Panc1 (cell line): ENCODE data around the gene IL10.

Experiments used
- POLR2AphosphoS5 ChIP-seq: IDR thresholded peaks from 2 replicates; pipeline ENCODE4 v1.6.1; 2012; ENCODE audit warnings: mild to moderate bottlenecking, low read depth, low read length, moderate library complexity
- TCF7L2 ChIP-seq: IDR thresholded peaks from 2 replicates; pipeline ENCODE4 v1.6.1; 2011; ENCODE audit warnings: mild to moderate bottlenecking, low read depth, low read length, inconsistent platforms
- TF ChIP-seq, protein P1 (sequence below): fragments of 450-650 bp; IDR thresholded peaks from 2 replicates; pipeline ENCODE4 v1.5.1; 2017; ENCODE audit warnings: mild to moderate bottlenecking
- TF ChIP-seq, protein P2 (sequence below), 2 experiments: IDR thresholded peaks; 2 replicates each; pipeline ENCODE4 v1.6.1; 2011 to 2012; ENCODE audit warnings: low read depth in 2 of 2, control low read depth in 1 of 2, low read length in 1 of 2, mild to moderate bottlenecking in 1 of 2, moderate library complexity in 1 of 2; ENCODE audit not compliant: insufficient read depth in 1 of 2

DNA sequence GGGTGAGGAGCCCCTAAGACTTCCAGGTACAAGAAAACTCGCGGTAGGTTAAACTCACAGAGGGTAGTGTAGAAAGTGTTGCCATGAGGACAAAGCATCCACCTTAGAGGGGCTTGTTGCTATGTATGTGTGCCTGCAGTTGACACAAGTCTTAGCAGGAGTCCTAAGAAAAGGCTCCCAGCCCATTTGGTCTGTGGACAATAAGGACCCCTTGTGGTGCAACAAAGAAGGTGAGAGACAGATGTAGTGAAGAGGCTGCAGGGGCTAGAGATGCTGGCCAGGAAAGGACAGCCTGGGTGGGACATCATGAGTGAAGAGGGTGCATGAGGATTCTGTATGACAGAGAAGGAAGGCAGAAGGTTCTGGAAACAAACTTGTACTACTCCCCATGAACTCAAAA is 36.3 kb upstream of the IL10 start:
- TF ChIP-seq, protein P1, sequence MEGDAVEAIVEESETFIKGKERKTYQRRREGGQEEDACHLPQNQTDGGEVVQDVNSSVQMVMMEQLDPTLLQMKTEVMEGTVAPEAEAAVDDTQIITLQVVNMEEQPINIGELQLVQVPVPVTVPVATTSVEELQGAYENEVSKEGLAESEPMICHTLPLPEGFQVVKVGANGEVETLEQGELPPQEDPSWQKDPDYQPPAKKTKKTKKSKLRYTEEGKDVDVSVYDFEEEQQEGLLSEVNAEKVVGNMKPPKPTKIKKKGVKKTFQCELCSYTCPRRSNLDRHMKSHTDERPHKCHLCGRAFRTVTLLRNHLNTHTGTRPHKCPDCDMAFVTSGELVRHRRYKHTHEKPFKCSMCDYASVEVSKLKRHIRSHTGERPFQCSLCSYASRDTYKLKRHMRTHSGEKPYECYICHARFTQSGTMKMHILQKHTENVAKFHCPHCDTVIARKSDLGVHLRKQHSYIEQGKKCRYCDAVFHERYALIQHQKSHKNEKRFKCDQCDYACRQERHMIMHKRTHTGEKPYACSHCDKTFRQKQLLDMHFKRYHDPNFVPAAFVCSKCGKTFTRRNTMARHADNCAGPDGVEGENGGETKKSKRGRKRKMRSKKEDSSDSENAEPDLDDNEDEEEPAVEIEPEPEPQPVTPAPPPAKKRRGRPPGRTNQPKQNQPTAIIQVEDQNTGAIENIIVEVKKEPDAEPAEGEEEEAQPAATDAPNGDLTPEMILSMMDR, result no peak
- TF ChIP-seq, protein P2, sequence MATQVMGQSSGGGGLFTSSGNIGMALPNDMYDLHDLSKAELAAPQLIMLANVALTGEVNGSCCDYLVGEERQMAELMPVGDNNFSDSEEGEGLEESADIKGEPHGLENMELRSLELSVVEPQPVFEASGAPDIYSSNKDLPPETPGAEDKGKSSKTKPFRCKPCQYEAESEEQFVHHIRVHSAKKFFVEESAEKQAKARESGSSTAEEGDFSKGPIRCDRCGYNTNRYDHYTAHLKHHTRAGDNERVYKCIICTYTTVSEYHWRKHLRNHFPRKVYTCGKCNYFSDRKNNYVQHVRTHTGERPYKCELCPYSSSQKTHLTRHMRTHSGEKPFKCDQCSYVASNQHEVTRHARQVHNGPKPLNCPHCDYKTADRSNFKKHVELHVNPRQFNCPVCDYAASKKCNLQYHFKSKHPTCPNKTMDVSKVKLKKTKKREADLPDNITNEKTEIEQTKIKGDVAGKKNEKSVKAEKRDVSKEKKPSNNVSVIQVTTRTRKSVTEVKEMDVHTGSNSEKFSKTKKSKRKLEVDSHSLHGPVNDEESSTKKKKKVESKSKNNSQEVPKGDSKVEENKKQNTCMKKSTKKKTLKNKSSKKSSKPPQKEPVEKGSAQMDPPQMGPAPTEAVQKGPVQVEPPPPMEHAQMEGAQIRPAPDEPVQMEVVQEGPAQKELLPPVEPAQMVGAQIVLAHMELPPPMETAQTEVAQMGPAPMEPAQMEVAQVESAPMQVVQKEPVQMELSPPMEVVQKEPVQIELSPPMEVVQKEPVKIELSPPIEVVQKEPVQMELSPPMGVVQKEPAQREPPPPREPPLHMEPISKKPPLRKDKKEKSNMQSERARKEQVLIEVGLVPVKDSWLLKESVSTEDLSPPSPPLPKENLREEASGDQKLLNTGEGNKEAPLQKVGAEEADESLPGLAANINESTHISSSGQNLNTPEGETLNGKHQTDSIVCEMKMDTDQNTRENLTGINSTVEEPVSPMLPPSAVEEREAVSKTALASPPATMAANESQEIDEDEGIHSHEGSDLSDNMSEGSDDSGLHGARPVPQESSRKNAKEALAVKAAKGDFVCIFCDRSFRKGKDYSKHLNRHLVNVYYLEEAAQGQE (IDR thresholded peaks at IDR 0.05; ENCODE audit: insufficient read depth in 1 of 2, low read depth in 2 of 2, low read length in 1 of 2), result no peak
- TF ChIP-seq POLR2AphosphoS5 (no peak), TCF7L2 (no peak)
